ENCODE results near the gene GK. TPM values are rescaled to one million over a fixed set of nuclear protein-coding genes. Genes with fewer than 3 reads are reported as not detected.

The GK gene
- total RNA-seq, 4 donors from 2014 or later, result 0.15 to 5.7 (median 2.9) TPM

DNA sequence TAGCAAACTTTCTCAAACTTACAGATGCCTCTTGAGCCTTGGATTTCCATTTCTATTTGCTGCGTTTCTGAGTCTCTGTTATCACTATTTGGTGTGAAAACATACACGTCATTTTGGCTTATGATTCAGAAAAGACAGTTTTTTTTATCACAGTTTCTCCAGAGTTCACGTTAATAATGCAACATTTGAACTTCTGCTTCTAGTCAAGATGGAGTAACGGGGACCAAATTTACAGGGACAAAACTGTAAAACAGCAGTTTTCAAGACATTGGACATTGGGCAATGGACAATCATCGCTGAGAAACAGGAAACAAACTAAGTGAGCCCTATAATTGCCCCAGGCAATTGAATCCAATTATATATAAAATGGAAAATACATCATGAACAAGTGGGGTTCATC lies 39.5 kb upstream of the GK start:
- H3K27me3 ChIP-seq, result no peaks in the 10 kb centered on the region
- no peak overlapping the region for H3K4me3 ChIP-seq
- no peak for DNase-seq
- no peaks in the 10 kb centered on the region for H3K9me3 ChIP-seq
- H3K36me3 ChIP-seq, result no peaks in the 10 kb centered on the region
- ATAC-seq, result no peak
- in situ Hi-C loops (cut with MboI; ENCODE audit: low sequenced_read_pairs in 4 of 4), result no loop called here
- no peak overlapping the region for H3K27ac ChIP-seq
- intact Hi-C loops (cut with DNase I; ENCODE audit: low total_unique reads), result no loop called here
- TF ChIP-seq, protein P1, sequence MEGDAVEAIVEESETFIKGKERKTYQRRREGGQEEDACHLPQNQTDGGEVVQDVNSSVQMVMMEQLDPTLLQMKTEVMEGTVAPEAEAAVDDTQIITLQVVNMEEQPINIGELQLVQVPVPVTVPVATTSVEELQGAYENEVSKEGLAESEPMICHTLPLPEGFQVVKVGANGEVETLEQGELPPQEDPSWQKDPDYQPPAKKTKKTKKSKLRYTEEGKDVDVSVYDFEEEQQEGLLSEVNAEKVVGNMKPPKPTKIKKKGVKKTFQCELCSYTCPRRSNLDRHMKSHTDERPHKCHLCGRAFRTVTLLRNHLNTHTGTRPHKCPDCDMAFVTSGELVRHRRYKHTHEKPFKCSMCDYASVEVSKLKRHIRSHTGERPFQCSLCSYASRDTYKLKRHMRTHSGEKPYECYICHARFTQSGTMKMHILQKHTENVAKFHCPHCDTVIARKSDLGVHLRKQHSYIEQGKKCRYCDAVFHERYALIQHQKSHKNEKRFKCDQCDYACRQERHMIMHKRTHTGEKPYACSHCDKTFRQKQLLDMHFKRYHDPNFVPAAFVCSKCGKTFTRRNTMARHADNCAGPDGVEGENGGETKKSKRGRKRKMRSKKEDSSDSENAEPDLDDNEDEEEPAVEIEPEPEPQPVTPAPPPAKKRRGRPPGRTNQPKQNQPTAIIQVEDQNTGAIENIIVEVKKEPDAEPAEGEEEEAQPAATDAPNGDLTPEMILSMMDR (IDR thresholded peaks at IDR 0.05 in 4 of 5, conservative IDR thresholded peaks at IDR 0.05 in 1 of 5), result no peak
- no peak for TF ChIP-seq POLR2A (IDR thresholded peaks at IDR 0.05)
- H3K4me1 ChIP-seq, result no peaks in the 10 kb centered on the region

GRCh38 chrX:30615229-30615628 lies 38.0 kb upstream of the GK start:
- intact Hi-C loops (cut with DNase I; ENCODE audit: low total_unique reads) (no loop called here), in situ Hi-C loops (cut with MboI; ENCODE audit: low sequenced_read_pairs in 4 of 4) (no loop called here)
- H3K9me3 ChIP-seq, result no peaks in the 10 kb centered on the region
- no peak overlapping the region for H3K4me3 ChIP-seq
- DNase-seq (no peak), ATAC-seq (no peak)
- no peaks in the 10 kb centered on the region for H3K4me1 ChIP-seq
- no peak for TF ChIP-seq POLR2A (IDR thresholded peaks at IDR 0.05)
- TF ChIP-seq, protein P1 (IDR thresholded peaks at IDR 0.05 in 4 of 5, conservative IDR thresholded peaks at IDR 0.05 in 1 of 5), result no peak
- H3K27me3 ChIP-seq, result no peaks in the 10 kb centered on the region
- no peak overlapping the region for H3K27ac ChIP-seq
- no peaks in the 10 kb centered on the region for H3K36me3 ChIP-seq

GRCh38 chrX:30618160-30618765 lies 35.0 kb upstream of the GK start:
- TF ChIP-seq POLR2A (IDR thresholded peaks at IDR 0.05), result no peak
- TF ChIP-seq, protein P1 (IDR thresholded peaks at IDR 0.05 in 4 of 5, conservative IDR thresholded peaks at IDR 0.05 in 1 of 5), result no peak

GRCh38 chrX:30620125-30620524 lies 33.1 kb upstream of the GK start:
- Histone ChIP-seq H3K36me3 (no peaks in the 10 kb centered on the region), H3K27me3 (no peaks in the 10 kb centered on the region), H3K9me3 (no peaks in the 10 kb centered on the region), H3K4me1 (no peaks in the 10 kb centered on the region), H3K4me3 (no peak overlapping the region), H3K27ac (peak overlapping the region in 1 of 4 donors; percentile 54)
- DNase-seq, result no peak
- TF ChIP-seq POLR2A (IDR thresholded peaks at IDR 0.05), result no peak
- TF ChIP-seq, protein P1 (IDR thresholded peaks at IDR 0.05 in 4 of 5, conservative IDR thresholded peaks at IDR 0.05 in 1 of 5), result no peak
- in situ Hi-C loops (cut with MboI; ENCODE audit: low sequenced_read_pairs in 4 of 4), result no loop called here
- no peak for ATAC-seq
- intact Hi-C loops (cut with DNase I; ENCODE audit: low total_unique reads), result no loop called here

More at GRCh38 chrX:30618160-30618765, 35.0 kb upstream of the GK start:
- in situ Hi-C loops (cut with MboI; ENCODE audit: low sequenced_read_pairs in 4 of 4) (no loop called here), intact Hi-C loops (cut with DNase I; ENCODE audit: low total_unique reads) (no loop called here)
- Histone ChIP-seq H3K9me3 (no peaks in the 10 kb centered on the region), H3K27me3 (no peaks in the 10 kb centered on the region), H3K4me3 (no peak overlapping the region), H3K4me1 (no peaks in the 10 kb centered on the region), H3K27ac (no peak overlapping the region), H3K36me3 (no peaks in the 10 kb centered on the region)
- no peak for ATAC-seq
- no peak for DNase-seq
